SK-N-SH (cell line): ENCODE results near the gene CDH4. TPM values are rescaled to one million over a fixed set of nuclear protein-coding genes. Genes with fewer than 3 reads are reported as not detected.

Source experiments
- CTCF ChIA-PET: fragments of 300-600, 350-600 bp; formaldehyde crosslinking; extraction: SDS; loops from one replicate; lab custom pipeline; 2021; lab: Yijun Ruan, JAX
- POLR2A ChIA-PET: fragments of 350-600 bp; sonication (Branson Sonifier 250); formaldehyde crosslinking; extraction: SDS; loops from one replicate; lab custom pipeline; 2020; ENCODE audit warnings: antibody characterized with exemption, inconsistent platforms; lab: Yijun Ruan, JAX
- DNase-seq: peaks from one replicate; pipeline ENCODE4 v3.0.0; 2012
- H2AFZ ChIP-seq: fragments of 200-600 bp; sonication (generic); 2 replicates; pipeline ENCODE4 v1.8.1; 2016; ENCODE audit warnings: antibody characterized with exemption, mild to moderate bottlenecking, low read depth
- H3F3A ChIP-seq: fragments of 200-600 bp; sonication (generic); replicated peaks from 2 replicates; pipeline ENCODE3; 2016; ENCODE audit warnings: antibody characterized with exemption, mild to moderate bottlenecking; ENCODE audit not compliant: insufficient read depth
- H3K27ac ChIP-seq, 2 experiments: fragments of 200-500 bp in 1 of 2; fragments of 200-600 bp in 1 of 2; sonication (Bioruptor generic) in 1 of 2; sonication (generic), shearing (Covaris generic) in 1 of 2; 2 replicates each; pipeline versions ENCODE4 v1.5.1 to v1.6.1; 2014 to 2016; ENCODE audit warnings: low read depth in 2 of 2, inconsistent platforms in 1 of 2, low read length in 1 of 2, mild to moderate bottlenecking in 1 of 2, mixed read lengths in 1 of 2
- H3K27me3 ChIP-seq: fragments of 200-600 bp; sonication (generic), shearing (Covaris generic); 2 replicates; pipeline ENCODE4 v1.6.1; 2016; ENCODE audit warnings: mixed run types; ENCODE audit not compliant: insufficient read depth
- H3K36me3 ChIP-seq, 2 experiments: fragments of 200-500 bp in 1 of 2; fragments of 200-600 bp in 1 of 2; sonication (Bioruptor generic) in 1 of 2; sonication (generic) in 1 of 2; replicated peaks in 1 of 2; 2 replicates each; pipeline versions ENCODE3 to v1.5.1; 2014 to 2016; ENCODE audit warnings: low read length in 1 of 2, mild to moderate bottlenecking in 1 of 2; ENCODE audit not compliant: insufficient read depth in 2 of 2, control insufficient read depth in 1 of 2
- H3K4me1 ChIP-seq, 2 experiments: fragments of 200-500 bp in 1 of 2; fragments of 200-600 bp in 1 of 2; sonication (Bioruptor generic) in 1 of 2; sonication (generic), shearing (Covaris generic) in 1 of 2; 2 replicates each; pipeline versions ENCODE4 v1.5.1 to v1.6.1; 2014 to 2016; ENCODE audit warnings: low read depth in 1 of 2, low read length in 1 of 2, mixed run types in 1 of 2; ENCODE audit not compliant: insufficient read depth in 2 of 2, control insufficient read depth in 1 of 2
- H3K4me2 ChIP-seq: fragments of 200-600 bp; sonication (generic), shearing (Covaris generic); 2 replicates; pipeline ENCODE4 v1.6.1; 2017; ENCODE audit warnings: mixed run types
- H3K4me3 ChIP-seq, 2 experiments: fragments of 200-500 bp in 1 of 2; fragments of 200-600 bp in 1 of 2; sonication (Bioruptor generic) in 1 of 2; sonication (generic), shearing (Covaris generic) in 1 of 2; 2 replicates each; pipeline versions ENCODE4 v1.5.1 to v1.8.1; 2014 to 2016; ENCODE audit warnings: low read depth in 2 of 2, inconsistent platforms in 1 of 2, low read length in 1 of 2, mild to moderate bottlenecking in 1 of 2, mixed read lengths in 1 of 2, moderate library complexity in 1 of 2
- H3K79me2 ChIP-seq: fragments of 200-600 bp; sonication (generic); 2 replicates; pipeline ENCODE4 v1.8.1; 2017; ENCODE audit warnings: mild to moderate bottlenecking; ENCODE audit not compliant: insufficient read depth
- H3K9ac ChIP-seq: fragments of 200-600 bp; sonication (generic); 2 replicates; pipeline ENCODE4 v1.6.1; 2017; ENCODE audit warnings: mixed run types
- H3K9me2 ChIP-seq: fragments of 200-600 bp; sonication (generic); 2 replicates; pipeline ENCODE4 v1.6.1; 2017; ENCODE audit warnings: mixed run types
- H3K9me3 ChIP-seq: fragments of 200-600 bp; sonication (generic); 2 replicates; pipeline ENCODE4 v1.6.1; 2017; ENCODE audit warnings: mixed run types, mild to moderate bottlenecking, moderate library complexity
- H4K20me1 ChIP-seq: fragments of 200-600 bp; sonication (generic); 2 replicates; pipeline ENCODE4 v1.6.1; 2017; ENCODE audit warnings: mild to moderate bottlenecking, mixed run types; ENCODE audit not compliant: insufficient read depth
- CTCF ChIP-seq: fragments of 200-600 bp; sonication (generic); IDR thresholded peaks from 2 replicates; pipeline ENCODE4 v1.6.1; 2017; ENCODE audit warnings: antibody characterized with exemption, mild to moderate bottlenecking, moderate library complexity
- ELF1 ChIP-seq: IDR thresholded peaks from 2 replicates; pipeline ENCODE4 v1.4.0; 2012
- EP300 ChIP-seq, 2 experiments: IDR thresholded peaks; 2 replicates each; pipeline versions ENCODE4 v1.4.0 to v1.6.1; 2012; ENCODE audit warnings: borderline replicate concordance in 1 of 2, low read depth in 1 of 2, low read length in 1 of 2
- FOXM1 ChIP-seq: IDR thresholded peaks from 2 replicates; pipeline ENCODE4 v1.4.0; 2012; ENCODE audit warnings: low read depth, mild to moderate bottlenecking
- GABPA ChIP-seq: IDR thresholded peaks from 2 replicates; pipeline ENCODE4 v1.4.0; 2012; ENCODE audit warnings: low read depth, mild to moderate bottlenecking
- JUND ChIP-seq: IDR thresholded peaks from 2 replicates; pipeline ENCODE4 v1.4.0; 2012
- MAX ChIP-seq: IDR thresholded peaks from 2 replicates; pipeline ENCODE4 v1.4.0; 2012; ENCODE audit warnings: low read depth
- MEF2A ChIP-seq: IDR thresholded peaks from 2 replicates; pipeline ENCODE4 v1.4.0; 2012; ENCODE audit warnings: low read depth, borderline replicate concordance
- MXI1 ChIP-seq: IDR thresholded peaks from 2 replicates; pipeline ENCODE4 v1.6.1; 2012; ENCODE audit warnings: mild to moderate bottlenecking, low read depth, low read length, improper control_type of control experiment
- NRF1 ChIP-seq: IDR thresholded peaks from 2 replicates; pipeline ENCODE4 v1.6.1; 2012; ENCODE audit warnings: low read depth, mild to moderate bottlenecking, low read length
- POLR2AphosphoS5 ChIP-seq: IDR thresholded peaks from 2 replicates; pipeline ENCODE4 v1.6.1; 2012; ENCODE audit warnings: low read depth, low read length
- SIN3A ChIP-seq: IDR thresholded peaks from 2 replicates; pipeline ENCODE4 v1.6.1; 2012; ENCODE audit warnings: low read depth, mild to moderate bottlenecking, low read length, moderate library complexity, borderline replicate concordance
- TAF1 ChIP-seq: IDR thresholded peaks from 2 replicates; pipeline ENCODE4 v1.6.1; 2012; ENCODE audit warnings: low read depth, mild to moderate bottlenecking, low read length, moderate library complexity, borderline replicate concordance
- USF1 ChIP-seq: IDR thresholded peaks from 2 replicates; pipeline ENCODE4 v1.4.0; 2012; ENCODE audit warnings: low read depth, borderline replicate concordance
- USF2 ChIP-seq: fragments of 150-350 bp; IDR thresholded peaks from 2 replicates; pipeline ENCODE4 v1.6.1; 2017; ENCODE audit warnings: antibody characterized with exemption, low read length, low read depth, borderline replicate concordance
- ZBTB33 ChIP-seq: IDR thresholded peaks from 2 replicates; pipeline ENCODE4 v1.4.0; 2012; ENCODE audit warnings: low read depth, borderline replicate concordance
- WGBS: methylation state at CpG from one replicate; pipeline ENCODE4 v1.1.6; 2017; ENCODE audit warnings: low lambda C conversion rate; 5-methylcytosine and 5-hydroxymethylcytosine counted together
- polyA plus RNA-seq, 3 experiments: library from polyadenylated mRNA; depleted of rRNA; stranded (reverse); fragments of >200 nt; gene quantifications; 2 replicates each; pipeline ENCODE4 v1.2.3, GENCODE V29; 2012

The CDH4 gene
- polyA plus RNA-seq, 1 of the 3 experiments (the other 2 are of a cell fraction): not detected

- no peaks in the 10 kb centered on the region for H3K27me3 ChIP-seq
- H3K4me1 ChIP-seq: no peaks in the 10 kb centered on the region
- no peak overlapping the region for H3K4me2 ChIP-seq
- H3K79me2 ChIP-seq: no peaks in the 10 kb centered on the region
- ChIA-PET CTCF (no interaction called here), POLR2A (no interaction called here)
- no peak overlapping the region for H3K4me3 ChIP-seq
- no peak overlapping the region for H3K27ac ChIP-seq
- H2AFZ ChIP-seq: no peak overlapping the region
- H4K20me1 ChIP-seq: no peaks in the 10 kb centered on the region
- no peaks in the 10 kb centered on the region for H3K9me2 ChIP-seq
- no peaks in the 10 kb centered on the region for H3K36me3 ChIP-seq
- H3F3A ChIP-seq: no peaks in the 10 kb centered on the region
- TF ChIP-seq SIN3A (no peak), USF2 (no peak), USF1 (no peak), GABPA (no peak), FOXM1 (no peak), TAF1 (no peak), ZBTB33 (no peak), NRF1 (no peak), POLR2AphosphoS5 (no peak)
- no peak overlapping the region for H3K9ac ChIP-seq
- WGBS: 8% methylated on average over 2 of the region's 2 CpGs
- no peaks in the 10 kb centered on the region for H3K9me3 ChIP-seq
- no peak for DNase-seq
Observed at GRCh38 chr20:61727761-61728160, 475.7 kb downstream of the CDH4 start.

GRCh38 chr20:61728326-61728725, 476.3 kb downstream of the CDH4 start:
- H4K20me1 ChIP-seq: no peaks in the 10 kb centered on the region
- no peaks in the 10 kb centered on the region for H3K4me1 ChIP-seq
- no peaks in the 10 kb centered on the region for H3K9me2 ChIP-seq

More at GRCh38 chr20:61728326-61728725, 476.3 kb downstream of the CDH4 start:
- Histone ChIP-seq H3K27ac (no peak overlapping the region), H3K79me2 (no peaks in the 10 kb centered on the region), H3K4me2 (no peak overlapping the region), H3K9ac (no peak overlapping the region), H3K9me3 (no peaks in the 10 kb centered on the region), H3F3A (no peaks in the 10 kb centered on the region), H3K4me3 (no peak overlapping the region), H3K27me3 (no peaks in the 10 kb centered on the region), H3K36me3 (no peaks in the 10 kb centered on the region), H2AFZ (no peak overlapping the region)
- WGBS: 21% methylated on average over 5 of the region's 6 CpGs
- TF ChIP-seq SIN3A (no peak), USF2 (no peak), MXI1 (no peak), MAX (no peak), ELF1 (no peak), MEF2A (no peak), USF1 (no peak), JUND (no peak), EP300 (IDR thresholded peaks at IDR 0.05; ENCODE audit: borderline replicate concordance in 1 of 2, low read depth in 1 of 2, low read length in 1 of 2) (no peak), CTCF (no peak)
- POLR2A ChIA-PET: no interaction called here
- CTCF ChIA-PET: no interaction called here
- DNase-seq: no peak
